DMS153 treated with DMSO at 0.1 percent for 48 hours (cell line): ENCODE measurements around the gene HOXA9.

ENCODE experiments used
- DNase-seq: peaks from one replicate; lab custom pipeline; 2025; ENCODE audit not compliant: unreplicated experiment; lab: John Stamatoyannopoulos, UW

The HOXA9 gene

DNA sequence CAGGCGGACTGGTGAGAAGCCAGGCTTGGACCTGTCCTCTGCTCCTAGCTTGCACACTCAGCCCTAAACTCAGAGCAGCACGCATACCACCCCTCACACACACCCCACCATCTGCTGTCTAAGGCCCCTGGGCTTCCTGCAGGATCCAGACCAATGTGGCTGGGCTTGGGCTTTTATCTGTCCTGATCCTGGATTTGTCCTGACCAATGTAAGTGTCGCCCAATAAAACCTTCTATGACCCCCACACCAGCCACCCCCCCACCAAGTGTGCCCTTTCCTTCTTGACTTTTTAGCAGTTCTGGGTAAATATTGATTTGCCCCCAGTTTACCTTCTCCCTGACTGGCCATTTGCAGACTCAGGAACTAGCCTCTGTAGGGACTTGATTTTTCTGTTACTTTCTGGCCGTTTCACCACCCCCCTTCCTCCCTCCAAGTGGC, 36.3 kb upstream of the HOXA9 start:
- no peak for DNase-seq

DNA sequence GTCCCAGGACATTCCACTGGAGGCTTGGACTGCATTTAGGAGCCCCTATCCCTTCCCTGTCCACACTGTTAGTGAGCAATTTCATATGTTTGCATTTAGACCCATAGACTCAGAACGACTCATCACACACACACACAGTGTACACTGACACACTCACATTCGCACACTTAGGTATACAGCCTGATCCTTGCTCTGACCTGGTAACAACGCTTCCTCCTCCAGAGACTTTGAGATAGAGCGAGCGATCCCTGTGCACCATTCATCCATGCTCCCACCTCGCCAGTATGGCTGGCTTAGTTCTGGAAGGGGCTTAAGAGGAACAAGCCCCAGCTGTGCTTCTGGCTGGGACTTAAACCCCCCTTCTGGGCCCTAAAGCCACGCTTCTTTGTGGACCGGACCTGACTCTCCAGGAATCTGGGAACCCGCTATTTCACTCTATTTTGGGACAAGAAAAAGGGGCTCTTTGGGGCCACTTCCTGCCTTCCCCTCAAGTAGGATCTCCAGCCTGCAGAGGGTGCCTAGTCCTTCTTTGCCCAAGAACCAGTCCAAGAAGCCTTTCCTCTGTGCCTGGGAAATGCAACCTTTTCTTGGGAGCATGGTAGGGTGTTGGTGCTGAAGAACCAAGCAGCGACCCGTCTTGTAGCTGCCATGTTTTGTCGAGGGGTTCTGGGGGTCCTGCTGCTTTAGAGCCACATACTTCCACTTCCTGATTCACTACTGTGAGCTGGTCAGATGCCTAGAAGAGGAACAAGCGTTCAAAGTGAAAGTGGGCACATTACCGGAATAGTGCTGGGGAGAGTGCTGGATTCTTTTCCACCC, 35.6 kb upstream of the HOXA9 start:
- no peak for DNase-seq

DNA sequence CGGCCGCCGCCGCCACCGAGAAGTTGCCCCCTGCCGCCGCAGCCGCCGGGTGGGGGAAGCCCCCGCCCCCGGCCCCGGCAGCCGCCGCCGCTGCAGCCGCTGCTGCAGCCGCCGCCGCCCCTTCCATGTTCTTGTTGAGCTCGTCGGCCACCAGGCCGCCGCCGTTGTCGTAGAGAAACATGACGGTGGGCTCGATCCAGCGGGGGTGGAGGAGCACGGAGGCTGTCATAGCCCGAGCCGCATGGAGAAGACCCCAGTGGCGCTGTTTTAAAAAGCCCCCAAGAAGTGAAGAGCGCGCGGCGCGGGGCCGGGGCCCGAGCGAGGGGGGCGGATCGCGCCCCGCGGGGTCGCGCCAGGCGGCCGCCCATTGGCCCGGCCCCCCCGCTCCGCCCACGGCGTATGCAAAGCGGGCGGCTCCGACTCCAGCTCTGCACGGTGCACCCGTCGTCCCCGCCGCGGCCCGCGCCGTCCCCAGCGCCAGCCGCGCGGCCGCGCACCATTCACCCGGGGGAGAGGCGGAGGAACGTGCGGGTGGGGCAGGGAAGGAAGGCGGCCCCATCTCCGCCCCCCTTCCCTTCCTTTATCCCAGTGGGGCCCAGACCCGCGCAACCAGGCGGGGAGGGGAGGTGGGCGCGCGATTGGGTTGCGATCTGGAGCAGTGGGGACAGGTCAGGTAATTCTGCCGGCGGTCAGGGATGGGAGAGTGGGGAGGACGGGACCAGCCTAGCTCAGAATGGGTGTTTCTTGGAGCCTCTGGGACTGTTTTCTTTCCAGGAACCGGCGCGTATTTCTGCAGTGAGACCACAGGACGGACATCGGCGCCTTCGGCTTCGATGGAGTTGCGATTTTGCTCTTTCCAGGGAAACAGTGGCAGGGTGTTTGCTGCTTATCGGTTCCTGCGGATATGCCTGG, 34.8 kb upstream of the HOXA9 start, which contains the start of gene HOXA13:
TSS of gene HOXA13 (minus strand) at position 243 of the 912 bp plus-strand sequence. CDS start at position 229, 14 bp downstream.
- peak; percentile 76 for DNase-seq

DNA sequence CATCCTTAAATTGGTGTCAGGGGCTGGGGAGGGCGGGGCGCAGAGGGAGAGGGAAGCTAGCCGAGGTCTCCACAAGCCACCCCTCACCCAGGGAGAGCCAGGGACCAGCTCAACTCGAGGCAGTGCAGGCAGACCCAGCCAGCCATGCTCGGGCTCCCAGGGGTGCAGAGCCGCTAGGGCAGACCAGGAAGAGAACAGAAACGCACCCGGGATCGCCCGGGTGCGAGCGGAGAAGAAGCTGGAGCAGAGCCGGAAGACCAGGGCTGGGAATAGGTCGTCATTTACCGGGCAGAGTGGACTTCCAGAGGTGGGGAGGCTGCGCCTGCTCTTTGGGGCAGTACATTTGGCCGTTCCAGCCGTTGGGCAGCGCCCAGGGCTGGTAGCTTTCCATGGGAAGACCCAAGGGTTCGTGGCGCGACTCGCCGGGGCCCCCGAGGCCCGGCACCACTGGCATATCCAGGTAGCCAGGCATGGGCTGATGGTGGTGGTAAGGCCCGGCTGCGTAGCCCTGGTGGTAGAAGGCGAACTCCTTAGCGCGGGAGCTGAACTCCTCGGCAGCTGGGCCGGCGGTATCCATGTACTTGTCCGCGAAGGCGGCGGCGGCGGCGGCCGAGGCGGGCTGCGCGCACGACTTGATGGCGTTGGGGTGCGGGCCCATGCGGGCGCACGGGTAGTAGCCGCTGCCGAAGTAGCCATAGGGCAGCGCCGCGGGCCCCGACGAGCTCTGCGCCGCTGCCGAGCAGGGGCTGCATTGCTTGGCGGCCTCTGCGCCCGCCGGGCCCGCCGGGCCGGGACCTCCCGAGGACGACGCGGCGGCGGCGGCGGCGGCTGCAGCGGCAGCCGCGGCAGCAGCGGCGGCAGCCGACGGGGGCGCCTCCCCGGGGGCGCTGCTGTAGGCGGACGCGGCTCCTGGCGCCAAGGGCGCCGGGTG, 33.8 kb upstream of the HOXA9 start:
- no peak for DNase-seq

DNA sequence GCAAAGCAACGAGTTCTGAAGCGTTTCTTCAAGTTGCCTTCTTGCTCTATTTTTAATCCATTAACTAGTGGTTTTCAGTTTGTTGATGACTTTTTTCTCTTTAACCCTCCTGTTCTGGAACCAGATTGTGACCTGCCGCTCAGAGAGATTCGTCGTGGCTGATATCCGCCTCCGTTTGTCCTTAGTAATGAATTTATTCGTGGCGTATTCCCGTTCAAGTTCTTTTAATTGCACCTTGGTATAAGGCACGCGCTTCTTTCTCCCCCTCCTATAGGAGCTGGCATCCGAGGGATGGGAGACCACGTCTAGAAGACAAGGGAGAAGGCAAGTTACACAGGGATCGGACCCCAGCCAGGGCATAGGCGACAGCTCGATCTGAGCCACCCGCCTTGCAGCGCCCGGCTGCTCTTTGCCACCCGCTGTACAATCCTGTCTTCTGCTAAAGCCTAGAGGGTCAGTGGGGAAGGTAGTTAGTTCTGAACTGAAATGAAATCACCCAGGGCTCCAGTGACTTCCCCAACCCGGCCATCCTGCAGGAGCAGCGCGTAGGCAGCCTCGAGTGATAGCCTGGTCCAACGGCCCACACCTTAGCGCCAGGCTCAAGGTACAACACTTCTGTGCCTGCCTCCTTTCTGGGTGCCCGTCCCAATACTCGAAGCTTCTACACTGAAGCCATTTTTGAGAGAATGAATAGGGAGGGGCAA, 33.0 kb upstream of the HOXA9 start:
- no peak for DNase-seq

DNA sequence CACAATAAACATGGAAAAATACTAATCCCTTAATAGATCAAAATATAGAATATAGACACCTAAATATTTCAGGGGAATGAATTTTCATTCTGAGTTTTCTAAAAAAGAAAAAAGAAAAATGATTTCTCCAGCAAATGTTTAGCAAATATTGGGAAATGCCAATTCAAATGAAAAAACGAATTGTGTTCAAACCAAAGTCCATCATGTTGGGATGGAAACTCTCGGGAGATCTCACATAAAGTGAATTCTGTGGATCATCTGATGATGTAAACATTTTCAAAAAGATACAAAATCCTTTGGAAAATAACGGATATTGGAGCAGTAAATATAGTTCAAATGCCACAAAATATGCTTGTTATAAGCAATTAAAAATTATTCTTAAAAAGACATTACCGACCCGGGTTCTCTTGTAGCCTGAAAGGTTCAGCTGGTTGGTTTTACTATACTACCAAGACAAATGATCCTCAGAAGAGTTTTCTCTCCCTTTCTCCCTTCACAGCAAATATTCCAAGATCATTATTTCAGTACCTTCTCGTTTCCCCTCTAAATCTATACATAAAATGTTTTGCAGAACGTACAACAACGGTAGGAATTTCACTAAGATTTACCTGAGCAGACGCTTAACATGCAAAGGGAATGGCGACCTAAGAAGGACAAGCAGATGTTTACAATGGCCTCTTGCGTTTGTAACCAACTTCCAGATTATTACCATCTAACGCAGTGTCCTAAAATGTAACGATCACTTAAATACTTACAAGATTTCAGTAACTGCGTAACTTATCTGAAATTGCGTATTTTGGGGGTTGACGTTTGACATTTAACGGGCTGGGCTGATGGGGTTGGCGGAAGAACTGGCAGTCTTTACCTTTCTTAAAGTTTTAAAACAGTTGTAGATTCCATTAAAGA, 32.1 kb upstream of the HOXA9 start:
- no peak for DNase-seq

DNA sequence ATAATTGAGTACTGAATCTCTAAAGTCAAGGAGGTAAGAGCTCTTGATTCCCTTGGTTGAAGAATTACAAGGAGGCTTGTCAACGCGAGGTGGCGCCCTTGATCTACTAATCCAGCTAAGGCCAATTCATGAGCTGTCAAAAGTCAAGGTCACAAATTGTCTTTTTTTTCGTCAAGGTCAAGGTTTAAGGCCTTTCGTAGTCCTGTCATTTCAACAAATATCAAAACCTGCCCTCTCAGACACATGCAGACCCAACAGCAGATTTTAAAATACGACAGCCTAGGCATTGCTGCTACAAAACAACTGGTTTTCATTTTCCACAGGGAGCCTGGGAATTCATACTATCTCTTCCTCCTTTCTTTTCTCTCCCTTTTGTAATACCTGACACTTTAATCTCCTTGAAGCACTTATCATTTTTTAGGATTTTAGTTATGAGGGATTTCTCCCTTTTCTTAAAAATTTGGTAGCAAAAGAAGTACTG, 31.0 kb upstream of the HOXA9 start:
- DNase-seq = peak; percentile 88

DNA sequence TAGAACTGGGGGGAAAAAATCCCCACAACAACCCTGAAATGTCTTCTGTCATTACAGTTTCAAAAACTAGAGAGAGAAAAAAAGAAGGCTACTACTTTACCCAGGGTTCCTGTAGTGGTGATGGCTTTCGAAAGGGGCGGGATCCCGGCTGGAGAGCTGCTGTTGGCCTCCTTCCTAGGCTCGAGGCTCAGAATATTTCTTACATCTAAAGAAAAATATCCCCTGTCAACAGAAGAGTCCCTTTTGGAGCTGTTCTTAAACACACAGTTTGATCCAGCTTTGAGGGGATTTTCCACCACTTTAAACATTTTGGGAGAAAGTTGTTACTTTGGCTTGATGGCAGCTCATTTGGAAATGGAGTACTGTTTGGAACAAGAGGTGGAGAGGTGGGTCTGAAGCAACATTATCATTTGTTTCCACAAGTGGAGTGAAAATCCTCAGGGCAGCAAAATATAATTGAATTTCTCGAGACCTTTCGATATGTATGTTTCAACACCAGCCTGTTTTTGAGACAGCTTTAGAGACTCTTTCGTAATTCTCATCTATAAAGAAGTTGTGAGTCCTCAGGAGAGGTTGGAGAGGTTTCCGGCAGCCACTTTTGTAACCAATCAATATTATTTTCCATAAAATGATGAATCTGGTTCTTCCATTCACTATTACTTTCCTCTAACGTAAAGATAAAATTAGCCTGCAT, 29.5 kb upstream of the HOXA9 start:
- no peak for DNase-seq

DNA sequence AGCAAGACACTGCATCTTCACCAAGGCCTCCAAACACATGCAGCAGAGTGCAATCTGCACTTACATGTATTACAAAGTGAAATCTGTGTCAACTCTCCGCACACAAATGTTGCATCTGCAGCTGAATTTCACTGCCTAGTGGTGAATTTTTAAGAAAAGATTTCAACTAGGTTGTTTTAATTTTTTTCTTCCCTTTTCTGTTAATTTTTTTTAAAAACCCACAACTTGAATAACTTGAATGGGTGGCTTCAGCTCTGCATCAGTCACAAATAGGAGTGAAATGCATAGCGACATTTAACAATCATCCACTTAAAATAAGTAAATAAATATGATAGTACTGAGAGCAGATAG, 28.6 kb upstream of the HOXA9 start:
- no peak for DNase-seq

DNA sequence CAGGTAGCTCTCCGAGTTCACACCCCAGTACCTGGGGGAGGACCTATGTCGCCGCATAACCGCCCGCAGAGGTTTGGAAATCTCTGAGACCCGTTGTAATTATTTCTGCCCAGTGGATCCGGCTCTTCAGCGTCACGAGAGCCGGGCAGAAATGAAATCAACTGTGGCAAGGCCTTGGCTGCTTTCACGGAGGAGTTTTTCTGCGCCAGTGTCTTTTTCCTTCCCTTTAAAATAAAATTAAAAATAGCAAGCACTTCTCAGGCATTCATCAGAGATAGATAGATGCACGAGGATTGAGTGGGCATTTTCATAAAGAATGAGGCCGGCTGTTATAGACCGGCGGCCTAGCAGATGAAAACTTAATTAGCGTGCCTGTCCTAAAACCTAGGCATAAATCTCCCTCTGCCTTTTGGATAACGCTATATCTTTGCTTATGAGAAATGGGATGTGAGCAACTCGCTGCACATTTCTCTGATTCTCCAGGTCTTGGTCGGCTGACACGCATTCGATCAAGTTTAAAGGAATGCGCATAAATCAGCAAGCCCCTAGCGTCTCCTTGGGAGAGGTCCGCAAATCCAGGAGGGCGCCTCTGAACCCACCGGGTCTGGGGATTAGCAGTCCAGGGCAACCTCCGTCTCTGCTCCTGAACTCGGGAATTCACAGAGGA, 28.1 kb upstream of the HOXA9 start:
- DNase-seq = no peak

DNA sequence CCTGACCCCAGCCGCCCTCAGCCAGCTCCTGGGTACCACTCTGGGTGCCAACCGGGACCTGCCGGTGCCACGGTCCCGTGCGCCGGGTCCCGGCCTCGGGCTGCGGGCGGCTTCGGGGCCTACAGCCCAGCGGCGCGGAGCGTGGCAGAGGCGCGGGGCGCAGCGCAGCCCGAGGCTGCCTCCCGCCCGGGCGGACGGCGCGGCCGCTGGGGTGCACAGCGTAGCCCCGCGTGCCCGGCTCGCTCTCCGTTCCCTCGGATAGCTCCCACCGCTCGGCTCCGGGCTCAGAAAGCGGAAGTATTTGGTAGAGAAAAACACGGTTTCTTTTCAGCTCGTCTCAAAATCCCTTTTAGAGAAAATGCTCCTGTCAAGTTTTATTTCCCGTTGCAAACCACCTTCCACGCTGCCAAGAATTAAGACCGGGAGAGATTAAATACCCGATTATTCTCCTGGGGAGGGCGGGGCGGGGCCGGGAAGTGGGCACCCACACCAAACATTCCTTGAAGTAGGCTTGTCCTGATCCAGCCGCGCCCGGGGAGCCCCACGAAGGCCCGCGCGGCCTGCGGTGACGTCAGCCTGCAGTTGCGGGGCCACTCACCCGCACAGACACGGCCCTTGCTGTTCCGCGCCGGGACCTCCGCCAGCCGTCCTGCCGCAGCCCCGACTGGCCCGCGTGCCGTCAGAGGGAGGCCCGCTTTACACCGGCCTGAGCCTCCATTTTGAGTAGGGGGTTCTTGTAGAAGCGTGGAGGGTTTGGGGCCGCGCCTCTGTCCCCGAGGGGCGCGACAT, 27.4 kb upstream of the HOXA9 start:
- DNase-seq = no peak

DNA sequence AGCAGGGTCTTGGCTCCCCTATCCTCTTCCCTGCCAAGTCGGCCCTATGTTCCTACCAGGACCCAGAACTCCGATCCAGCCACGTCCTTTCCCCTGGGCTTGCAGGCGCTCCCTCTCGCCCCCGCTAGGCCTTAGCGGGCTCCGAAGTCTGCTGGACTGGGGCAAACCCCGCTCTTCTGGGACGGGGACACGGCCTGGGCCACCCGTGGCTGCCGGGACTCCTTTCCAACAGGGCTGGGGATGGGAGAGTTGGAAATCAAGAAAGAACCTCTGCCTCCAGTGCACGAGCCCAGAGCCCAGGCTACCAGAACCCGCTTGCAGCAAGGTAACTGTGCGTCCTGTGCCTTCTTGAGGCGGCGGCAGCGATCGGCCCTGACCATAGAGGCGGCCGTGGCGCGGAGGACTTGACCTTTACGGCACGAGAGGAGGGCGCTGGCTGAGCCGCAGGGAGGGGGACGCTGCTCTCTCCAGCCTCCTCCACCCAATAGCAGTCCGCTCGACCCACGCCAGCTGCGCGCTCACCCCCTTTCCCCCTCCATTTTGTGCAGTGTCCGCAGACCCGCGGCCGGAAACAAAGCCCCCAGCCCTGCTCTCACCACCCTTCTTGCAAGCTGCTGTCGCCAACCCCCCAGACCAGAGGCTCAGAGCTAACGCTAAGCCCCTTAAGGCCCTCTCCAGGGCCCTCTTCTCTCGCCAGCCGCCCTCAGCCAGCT, 26.7 kb upstream of the HOXA9 start:
- no peak for DNase-seq

DNA sequence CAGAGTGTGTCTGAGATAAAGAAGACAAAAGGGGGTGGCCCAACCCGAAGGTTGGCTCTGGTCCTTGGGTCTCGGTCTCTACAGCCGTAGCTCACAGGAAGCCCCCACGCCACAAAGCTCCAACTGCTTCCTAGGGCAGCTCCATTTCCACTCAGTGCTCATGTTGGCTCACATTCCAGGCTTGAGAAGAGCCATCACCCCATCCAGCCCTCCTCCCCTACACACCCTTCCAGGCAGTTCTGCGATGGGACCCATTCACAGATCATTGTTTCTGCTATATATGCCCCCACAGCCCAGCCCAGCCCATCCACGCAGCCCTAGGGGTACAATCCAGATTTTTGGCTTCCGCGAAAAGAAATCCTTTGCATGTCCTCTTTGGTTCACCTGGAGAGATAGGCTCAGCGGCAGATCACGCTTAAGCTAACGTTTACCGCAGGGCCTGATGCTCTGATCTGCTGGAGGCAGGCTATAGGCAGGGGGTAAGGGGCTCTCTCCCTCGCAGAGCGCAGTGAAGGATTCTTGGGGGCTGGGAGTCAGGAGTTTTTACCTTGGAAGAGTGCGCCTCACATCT, 25.9 kb upstream of the HOXA9 start:
- no peak for DNase-seq

DNA sequence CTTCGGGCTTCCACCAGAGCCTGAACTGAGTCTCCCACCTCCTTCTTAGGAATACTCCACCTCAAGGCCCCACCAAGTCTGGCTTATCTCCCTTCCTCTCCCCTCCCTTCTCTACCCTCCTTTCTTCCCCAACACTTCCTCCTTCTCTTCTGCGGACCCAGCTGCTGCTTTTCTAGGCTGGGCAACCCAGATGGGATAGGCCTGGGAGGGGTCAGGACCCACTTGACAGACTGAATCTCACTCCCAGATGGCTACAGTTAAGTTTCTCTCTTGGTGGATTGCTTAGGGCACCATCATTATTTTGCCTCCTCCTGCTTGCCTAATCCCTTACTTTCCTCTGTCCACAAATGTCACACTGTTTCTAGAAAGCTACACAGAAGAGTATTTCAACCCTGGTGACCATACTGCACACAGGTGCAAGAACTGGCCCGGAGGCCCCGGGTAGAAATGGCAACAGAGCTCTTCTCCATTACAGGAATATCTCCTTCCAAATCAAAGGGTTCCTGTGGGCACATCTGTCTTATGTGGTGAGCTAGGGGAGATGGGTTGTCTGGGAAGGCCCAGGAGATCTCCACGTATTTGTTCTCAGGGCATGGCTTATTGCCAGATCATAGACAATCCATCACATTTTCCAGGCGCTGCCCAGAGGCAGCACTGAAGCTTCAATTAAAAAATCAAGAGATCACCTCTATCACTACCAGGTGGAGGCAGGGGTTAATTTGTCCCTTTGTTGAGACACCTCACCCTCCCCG, 24.8 kb upstream of the HOXA9 start:
- no peak for DNase-seq

DNA sequence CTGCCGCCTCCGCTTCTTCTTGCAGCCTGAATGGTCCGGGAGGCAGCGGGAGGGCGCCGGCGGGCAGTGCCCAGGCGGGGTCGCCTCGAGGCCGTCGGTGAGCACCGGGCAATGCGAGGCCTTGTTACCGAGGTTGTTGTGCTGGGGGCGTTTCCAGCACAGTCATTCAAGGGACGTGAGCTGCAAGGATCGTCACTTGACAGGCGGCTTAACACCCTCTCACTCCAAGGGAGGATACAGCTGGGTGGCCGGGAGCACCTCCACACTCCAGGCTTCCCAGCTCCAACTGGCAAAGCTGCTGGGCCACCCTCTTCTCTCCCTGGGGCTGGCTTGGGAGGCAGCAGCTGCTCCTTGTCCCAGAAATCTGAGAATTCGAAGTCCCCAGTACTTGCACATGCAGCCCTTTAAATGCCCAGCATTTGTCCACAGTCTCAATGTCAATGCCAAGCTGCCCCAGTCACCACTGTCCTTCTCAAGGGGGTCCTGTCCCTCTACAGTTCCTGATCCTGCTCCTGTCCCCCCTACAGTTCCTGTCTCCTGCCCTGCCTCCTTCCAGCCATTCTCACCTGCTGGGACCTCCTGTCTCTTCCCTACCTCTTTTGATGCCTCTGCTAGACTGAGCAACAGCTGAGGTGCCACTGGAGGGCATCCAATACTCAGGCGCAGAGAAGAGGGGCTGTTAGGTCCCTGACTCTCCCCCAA, 24.1 kb upstream of the HOXA9 start:
- DNase-seq = no peak
